Dedifferentiated amniotic fluid mesenchymal stem cell (primary cell): ENCODE measurements around the gene OR6C75.
"Not testable (repeated sequence)": the region's sequence is repeated elsewhere in the genome, so short reads cannot be mapped to it uniquely, and the experiment has no call there.

Experiments
- DNase-seq: peaks from one replicate; pipeline ENCODE4 v3.0.0-alpha.2; 2016; ENCODE audit errors: extremely low spot score

OR6C75 gene

GRCh38 chr12:55362675-55363074, at the start of gene OR6C75:
Gene OR6C75 (plus strand): TSS chr12:55362975. CDS start chr12:55365111, 2,136 bp downstream.
- no peak for DNase-seq

DNA sequence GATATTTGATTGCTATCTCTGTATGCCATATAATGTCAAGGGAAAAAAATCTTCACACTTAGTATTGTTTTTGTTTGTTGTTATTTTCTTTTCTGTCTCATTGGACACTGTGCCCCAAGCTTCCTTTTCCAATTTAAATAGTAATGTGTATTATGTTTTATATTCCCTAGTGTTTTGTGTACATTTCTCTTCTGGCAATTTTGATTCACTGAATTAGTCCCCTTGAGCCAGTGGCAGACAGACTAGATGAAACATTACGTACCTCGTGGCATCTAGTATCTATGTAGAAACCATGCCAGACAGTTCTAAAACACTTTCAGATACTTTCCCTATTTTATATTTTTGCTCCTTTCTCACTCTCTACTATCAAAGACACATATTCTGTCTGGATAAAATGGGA, 48.7 kb upstream of the OR6C75 start, which contains the start of gene OR6C1:
Gene OR6C1, plus strand, starts transcription at position 301 of the 400 bp plus-strand sequence. CDS start 6,257 bp downstream, outside the sequence.
- DNase-seq, result no peak

DNA sequence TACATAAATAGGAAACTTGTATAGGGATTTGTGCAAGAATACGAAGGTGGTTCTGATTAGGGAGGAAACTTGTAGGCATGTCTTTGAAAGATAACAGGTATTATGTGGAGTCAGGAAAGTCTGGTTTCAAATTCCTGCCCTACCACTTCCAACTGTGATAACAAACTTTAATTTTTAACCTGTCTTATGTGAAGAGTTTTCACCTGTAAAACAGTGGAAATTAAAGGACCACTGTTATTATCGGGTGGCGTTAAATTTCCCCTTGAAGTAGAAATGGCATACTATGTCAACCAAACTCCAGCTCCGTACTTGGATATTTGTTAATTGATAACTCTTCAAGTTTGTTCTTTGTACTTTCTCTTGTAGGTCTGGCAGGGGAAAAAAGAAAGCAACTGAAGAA, 42.6 kb upstream of the OR6C75 start:
- no peak for DNase-seq

DNA sequence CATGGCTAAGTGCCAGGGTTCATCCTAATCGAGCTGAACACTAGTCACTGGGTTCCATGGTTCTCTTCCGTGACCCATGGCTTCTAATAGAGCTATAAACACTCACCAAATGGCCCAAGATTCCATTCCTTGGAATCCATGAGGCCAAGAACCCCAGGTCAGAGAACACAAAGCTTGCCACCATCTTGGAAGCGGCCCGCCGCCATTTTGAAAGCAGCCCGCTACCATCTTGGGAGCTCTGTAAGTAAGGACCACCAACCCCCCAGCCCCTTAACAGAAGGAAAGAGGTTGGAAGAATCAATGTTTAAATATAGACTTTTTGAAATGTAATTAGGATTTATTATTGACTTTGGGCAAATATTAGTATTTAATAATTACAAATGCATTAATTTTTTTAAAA, 37.0 kb upstream of the OR6C75 start:
- not testable (repeated sequence) for DNase-seq

DNA sequence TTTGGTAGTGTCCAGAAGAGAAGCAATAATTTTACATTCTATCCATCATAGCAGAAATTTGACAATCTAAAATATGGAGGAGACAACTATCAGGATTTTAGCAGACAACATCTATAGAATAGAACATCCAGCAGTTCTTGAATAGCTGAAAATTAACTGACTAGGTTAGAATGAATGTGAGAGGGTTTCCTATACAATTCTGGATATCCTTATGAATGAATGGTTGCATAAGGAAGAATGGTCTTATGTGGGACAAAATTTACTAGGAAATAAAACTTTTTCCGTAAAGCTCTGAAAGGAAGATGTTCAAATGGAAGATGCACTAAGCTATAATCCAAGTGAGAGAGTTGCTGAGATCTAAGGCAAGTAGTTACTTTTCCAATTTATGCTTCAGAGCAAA, 32.3 kb upstream of the OR6C75 start, which contains the start of gene OR6C3:
Gene OR6C3, plus strand, starts transcription at position 301 of the 400 bp plus-strand sequence. CDS start 955 bp downstream, outside the sequence.
- DNase-seq, result no peak

DNA sequence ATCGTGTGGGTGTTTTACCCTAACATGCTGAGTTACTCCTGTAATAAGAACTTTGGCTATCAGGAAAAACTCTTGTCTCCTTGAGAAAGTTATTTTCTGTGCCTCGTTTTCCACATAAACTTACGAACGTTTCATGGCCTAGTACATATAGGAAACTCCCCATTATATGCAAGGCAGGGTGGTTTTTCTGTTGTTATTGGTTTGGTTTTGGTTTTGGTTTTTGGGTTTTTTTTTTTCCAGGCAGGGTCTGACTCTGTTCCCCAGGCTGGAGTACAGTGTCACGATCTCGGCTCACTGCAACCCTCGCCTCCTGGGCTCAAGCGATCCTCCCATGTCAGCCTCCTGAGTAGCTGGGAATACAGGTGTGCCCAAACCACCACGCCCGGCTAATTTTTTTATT, 26.8 kb upstream of the OR6C75 start:
- no peak for DNase-seq

GRCh38 chr12:55355338-55355737, 7.4 kb upstream of the OR6C75 start:
- DNase-seq, result not testable (repeated sequence)

DNA sequence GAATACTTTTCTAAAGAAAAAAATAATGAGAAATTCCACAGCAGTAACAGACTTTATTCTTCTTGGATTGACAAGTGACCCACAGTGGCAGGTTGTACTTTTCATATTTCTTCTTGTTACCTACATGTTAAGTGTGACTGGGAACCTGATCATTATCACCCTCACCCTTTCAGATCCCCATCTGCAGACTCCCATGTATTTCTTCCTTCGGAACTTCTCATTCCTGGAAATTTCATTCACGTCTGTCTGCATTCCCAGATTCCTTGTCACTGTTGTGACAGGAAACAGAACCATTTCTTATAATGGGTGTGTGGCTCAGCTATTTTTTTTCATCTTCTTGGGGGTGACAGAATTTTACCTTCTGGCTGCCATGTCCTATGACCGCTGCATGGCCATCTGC, 2.3 kb downstream of the OR6C75 start:
- no peak for DNase-seq

GRCh38 chr12:55372521-55372920, 9.7 kb downstream of the OR6C75 start:
- no peak for DNase-seq

- DNase-seq, result no peak
Measured at GRCh38 chr12:55385891-55386290, 23.1 kb downstream of the OR6C75 start.

DNA sequence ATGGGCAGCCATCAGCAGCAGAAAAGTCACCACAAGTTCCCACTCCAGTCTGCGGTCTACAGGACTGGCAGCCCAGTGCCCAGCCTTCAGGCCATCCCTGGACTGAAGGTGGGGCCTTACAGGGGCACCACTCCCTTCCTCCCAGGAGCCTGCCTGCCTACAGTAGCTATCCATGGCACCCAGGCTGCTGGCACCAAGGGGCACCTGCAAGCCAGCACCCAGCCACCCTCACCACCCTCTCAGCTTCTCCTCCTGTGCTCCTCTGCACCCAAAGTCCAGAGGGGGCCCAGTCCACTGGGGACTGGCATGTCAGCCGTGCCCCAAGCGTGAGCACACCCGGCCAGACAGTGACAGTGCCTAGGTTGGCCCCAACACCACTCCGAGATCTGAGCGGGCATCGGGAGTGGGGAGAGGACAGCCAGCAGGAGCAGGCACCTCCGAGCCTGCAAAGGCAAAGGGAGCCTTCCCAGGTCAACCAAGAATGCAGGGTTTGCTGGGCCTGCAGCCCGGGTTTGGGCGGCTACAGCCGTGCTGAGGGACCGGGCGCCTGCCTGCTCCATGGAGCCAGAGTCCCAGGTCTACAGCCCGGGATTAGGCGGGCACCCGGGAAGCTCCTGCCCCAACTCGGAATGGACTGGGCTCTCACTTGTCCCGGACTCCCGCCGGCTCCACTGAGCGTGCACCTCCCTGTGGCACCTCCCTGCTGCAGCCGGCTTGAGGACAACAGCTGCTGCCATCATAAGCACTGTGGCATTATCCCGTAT, 29.4 kb downstream of the OR6C75 start:
- DNase-seq, result no peak

DNA sequence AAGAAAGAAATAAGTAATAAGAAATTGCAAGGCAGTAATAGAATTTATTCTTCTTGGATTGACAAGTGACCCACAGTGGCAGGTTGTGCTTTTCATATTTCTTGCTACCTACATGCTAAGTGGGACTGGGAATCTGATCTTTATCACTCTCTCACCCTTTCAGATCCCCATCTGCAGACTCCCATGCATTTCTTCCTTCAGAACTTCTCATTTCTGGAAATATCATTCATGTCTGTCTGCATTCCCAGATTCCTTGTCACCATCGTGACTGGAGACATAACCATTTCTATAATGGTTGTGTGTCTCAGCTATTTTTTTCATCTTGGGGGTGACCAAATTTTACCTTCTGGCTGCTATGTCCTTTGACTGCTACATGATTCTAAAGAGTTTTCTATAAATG, 33.6 kb downstream of the OR6C75 start:
- DNase-seq, result no peak

DNA sequence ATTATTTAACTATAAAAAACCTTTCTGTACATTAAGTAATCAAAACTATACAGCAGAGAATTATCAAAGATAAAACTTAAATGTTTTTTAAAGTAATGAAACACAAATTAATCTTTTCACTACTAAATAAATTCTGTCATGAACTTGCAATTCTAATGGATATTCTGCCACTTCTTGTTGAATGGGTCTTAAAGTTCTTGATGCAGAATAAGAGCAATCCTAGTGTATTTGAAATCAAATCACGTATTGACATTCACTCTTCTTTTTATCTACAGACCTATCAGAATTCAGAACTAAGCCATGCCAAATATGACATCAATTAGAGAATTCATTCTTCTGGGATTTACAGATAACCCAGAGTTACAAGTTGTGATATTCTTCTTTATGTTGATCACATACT, 37.5 kb downstream of the OR6C75 start, which contains the start of gene OR6C65:
Gene OR6C65, plus strand, starts transcription at position 301 of the 400 bp plus-strand sequence. Its CDS starts 0 bp downstream, at position 301.
- DNase-seq, result no peak

DNA sequence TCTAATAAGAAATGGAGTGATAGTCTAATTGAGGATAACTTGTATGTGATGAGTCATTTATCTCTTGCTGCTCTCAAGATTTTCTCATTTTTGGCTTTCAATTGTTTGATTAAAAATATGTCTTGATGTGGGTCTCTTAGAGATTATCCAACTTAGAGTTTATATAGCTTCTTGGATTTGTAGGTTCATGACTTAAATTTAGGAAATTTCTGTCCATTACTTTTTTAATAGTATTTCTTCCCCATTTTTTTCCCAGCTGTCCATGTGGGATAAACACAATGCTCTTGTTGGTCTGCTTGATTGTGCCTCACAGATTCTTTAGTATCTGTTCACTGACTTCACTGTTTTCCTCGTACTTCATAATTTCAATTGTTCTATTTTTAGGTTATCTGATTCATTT, 45.1 kb downstream of the OR6C75 start:
- DNase-seq, result no peak

- DNase-seq, result not testable (repeated sequence)
Measured at GRCh38 chr12:55409133-55409532, 46.4 kb downstream of the OR6C75 start.

DNA sequence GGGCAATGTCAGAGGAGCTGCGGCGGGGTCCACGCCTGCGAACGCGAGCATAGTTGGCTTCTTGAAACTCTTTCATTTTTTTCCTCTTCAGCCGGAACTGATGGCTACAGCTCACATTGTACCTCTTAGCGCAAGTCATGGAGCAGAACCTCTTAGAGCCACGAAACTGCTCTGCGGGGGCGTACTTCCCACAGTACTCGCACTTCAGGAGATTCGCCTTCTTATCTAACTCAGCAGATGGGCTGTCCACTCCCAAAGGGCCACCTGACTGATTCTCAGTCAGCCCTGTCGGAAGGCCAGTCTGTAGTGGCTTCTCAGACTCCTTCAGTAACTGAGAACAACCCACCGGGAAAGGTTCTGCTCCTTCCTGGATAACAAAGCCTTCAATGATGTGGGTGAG, 49.4 kb downstream of the OR6C75 start:
- not testable (repeated sequence) for DNase-seq

DNA sequence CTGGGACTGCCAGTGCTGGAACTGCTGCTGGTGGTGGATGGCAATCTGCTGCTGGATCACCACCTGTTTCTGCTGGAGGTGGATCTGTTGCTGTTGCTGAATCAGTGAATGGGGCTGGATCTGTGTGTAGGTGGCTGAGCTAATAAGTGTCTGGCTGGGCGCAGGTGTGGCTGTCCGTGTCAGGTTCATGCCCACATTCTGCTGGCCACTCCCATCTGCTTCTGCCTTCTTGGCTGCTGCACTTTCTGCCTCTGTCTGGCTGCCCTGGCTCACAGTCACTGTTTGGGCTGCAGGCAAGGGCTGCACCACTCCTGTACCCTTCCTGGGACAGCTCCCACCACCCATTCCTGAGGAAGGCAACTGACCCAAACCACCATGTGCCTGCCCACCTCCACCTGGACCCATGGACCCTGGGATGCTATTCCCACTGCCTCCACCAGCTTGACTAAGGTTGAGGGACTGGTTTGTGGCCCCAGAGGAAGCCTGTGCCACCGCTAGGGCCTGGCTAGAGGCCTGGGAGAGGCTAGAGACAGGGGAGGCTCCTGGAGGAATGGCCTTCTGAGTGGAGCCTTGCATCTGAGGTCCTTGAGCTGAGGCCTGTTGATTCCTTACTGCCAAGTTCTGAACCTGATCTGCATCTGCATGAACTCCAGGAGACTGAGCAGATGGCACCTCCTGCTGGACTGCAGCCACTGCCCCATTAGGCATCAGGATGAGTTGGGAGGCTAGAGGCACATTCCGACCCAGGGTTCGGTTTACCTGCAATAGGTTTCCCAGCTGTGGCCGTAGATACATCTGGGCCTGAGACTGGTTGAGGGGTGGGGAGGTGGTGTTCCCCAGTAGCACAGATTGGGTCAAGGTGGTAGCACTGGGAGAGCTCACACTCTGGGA, 51.0 kb downstream of the OR6C75 start:
- DNase-seq, result not testable (repeated sequence)

DNA sequence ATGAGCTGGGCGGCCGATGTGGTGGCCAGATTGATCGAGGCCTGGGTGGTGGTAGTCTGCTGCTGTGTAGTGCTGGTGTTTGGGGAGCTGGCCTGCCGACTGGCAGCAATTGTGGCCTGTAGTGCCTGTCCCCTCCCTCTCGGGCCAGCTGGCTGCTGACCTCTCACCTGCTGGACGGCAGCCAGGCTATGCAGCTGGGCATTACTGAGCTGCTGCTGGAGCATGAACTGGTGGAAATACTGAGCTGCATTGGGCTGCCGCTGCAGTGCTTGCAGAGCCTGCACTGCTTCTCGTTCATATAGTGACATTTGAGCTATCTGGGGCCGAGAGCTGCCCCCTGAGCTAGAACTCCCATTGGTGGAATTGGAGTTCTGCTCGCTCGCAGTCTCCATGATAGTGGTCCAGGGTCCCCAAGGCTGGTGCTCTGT, 51.6 kb downstream of the OR6C75 start:
- DNase-seq, result not testable (repeated sequence)

DNA sequence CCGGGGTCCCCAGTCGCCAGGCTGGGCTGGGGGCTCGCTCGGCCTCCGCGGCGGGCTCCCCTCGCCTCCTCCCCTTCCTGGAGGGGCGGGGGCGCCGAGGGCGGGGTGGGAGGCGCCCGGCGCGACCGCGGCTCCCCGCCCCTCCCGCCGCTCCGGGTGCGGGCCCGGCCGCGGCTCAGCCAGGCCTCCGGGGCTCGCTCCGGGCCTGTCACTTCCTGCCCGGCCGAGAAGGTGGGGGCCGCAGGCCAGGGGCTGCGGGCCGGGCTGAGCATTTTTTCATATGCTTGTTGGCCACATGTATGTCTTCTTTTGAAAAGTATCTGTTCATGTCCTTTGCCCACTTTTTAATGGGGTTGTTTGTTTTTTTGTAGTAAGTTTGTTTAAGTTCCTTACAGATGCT, 52.1 kb downstream of the OR6C75 start:
- DNase-seq, result not testable (repeated sequence)

DNA sequence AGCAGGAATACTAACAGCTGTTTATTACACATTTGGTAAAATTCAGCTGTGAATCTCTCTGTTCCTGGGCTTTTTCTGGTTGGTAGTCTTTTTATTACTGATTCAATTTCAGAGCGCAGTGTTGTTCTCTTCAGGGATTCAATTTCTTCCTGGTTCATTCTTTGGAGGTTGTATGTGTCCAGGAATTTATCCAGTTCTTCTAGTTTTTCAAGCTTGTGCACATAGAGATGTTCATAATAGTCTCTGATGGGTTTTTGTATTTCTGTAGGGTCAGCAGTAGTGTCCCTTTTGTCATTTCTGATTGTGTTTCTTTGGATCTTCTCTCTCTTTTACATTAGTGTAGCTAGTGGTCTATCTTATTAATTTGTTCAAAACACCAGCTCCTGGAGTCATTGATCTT, 54.2 kb downstream of the OR6C75 start:
- no peak for DNase-seq
